Ectodermal cell (in vitro differentiated cells): ENCODE results near the gene P3H3.

Experiments used
- H3K27ac ChIP-seq: 2 replicates; pipeline ENCODE4 v1.7.0; 2013; ENCODE audit warnings: mild to moderate bottlenecking, low read depth, low read length; ENCODE audit not compliant: insufficient read depth, poor library complexity, severe bottlenecking
- H3K27me3 ChIP-seq: 2 replicates; pipeline ENCODE4 v1.7.0; 2013; ENCODE audit warnings: mild to moderate bottlenecking, low read length; ENCODE audit not compliant: insufficient read depth, control insufficient read depth, poor library complexity, severe bottlenecking
- H3K36me3 ChIP-seq: one replicate; pipeline ENCODE4 v1.7.0; 2013; ENCODE audit warnings: low read length; ENCODE audit not compliant: control insufficient read depth, insufficient read depth
- H3K4me1 ChIP-seq: one replicate; pipeline ENCODE4 v1.7.0; 2013; ENCODE audit warnings: low read length; ENCODE audit not compliant: control insufficient read depth, insufficient read depth
- H3K4me3 ChIP-seq: 2 replicates; pipeline ENCODE4 v1.7.0; 2013; ENCODE audit warnings: low read depth, low read length, control low read depth; ENCODE audit not compliant: insufficient read depth
- H3K9me3 ChIP-seq: 2 replicates; pipeline ENCODE4 v1.7.0; 2013; ENCODE audit warnings: mild to moderate bottlenecking, low read length, moderate library complexity; ENCODE audit not compliant: control insufficient read depth
- WGBS, 2 experiments: methylation state at CpG; one replicate each; pipeline ENCODE4 v1.1.7; 2013; ENCODE audit warnings: missing lambda C conversion rate in 2 of 2; 5-methylcytosine and 5-hydroxymethylcytosine counted together

Gene P3H3

GRCh38 chr12:6820166-6820565, 8.0 kb upstream of the P3H3 start:
- Histone ChIP-seq H3K4me3 (no peak overlapping the region), H3K27ac (peak overlapping the region; percentile 67), H3K9me3 (no peaks in the 10 kb centered on the region), H3K36me3 (no peaks in the 10 kb centered on the region), H3K4me1 (peaks cover 63% of the 10 kb centered on the region), H3K27me3 (no peaks in the 10 kb centered on the region)
- WGBS, 2 experiments = 31 to 34% methylated on average over 5 of the region's 5 CpGs

- H3K4me3 ChIP-seq = peak within 1 kb of the TSS; percentile 45
- H3K27ac ChIP-seq = peak within 1 kb of the TSS; percentile 69
- no peaks in the 10 kb centered on the region for H3K36me3 ChIP-seq
- peaks cover 71% of the 10 kb centered on the region for H3K4me1 ChIP-seq
- H3K27me3 ChIP-seq = no peaks in the 10 kb centered on the region
- 0 to 1% methylated on average over 25 to 28 of the region's 28 CpGs for WGBS, 2 experiments
- H3K9me3 ChIP-seq = no peaks in the 10 kb centered on the region
Observed at GRCh38 chr12:6821591-6822425, 6.4 kb upstream of the P3H3 start, which contains the start of gene GPR162. GPR162 (plus strand) TSS chr12:6821821; CDS start chr12:6823899, 2,078 bp downstream.

- H3K36me3 ChIP-seq = no peaks in the 10 kb centered on the region
- 51 to 60% methylated on average over 7 of the region's 7 CpGs for WGBS, 2 experiments
- H3K27ac ChIP-seq = no peak overlapping the region
- H3K9me3 ChIP-seq = no peaks in the 10 kb centered on the region
- peaks cover 78% of the 10 kb centered on the region for H3K4me1 ChIP-seq
- H3K27me3 ChIP-seq = no peaks in the 10 kb centered on the region
- peak overlapping the region; percentile 45 for H3K4me3 ChIP-seq
Observed at GRCh38 chr12:6822426-6823135, 5.6 kb upstream of the P3H3 start.

- 78 to 82% methylated on average over 12 of the region's 12 CpGs for WGBS, 2 experiments
- no peaks in the 10 kb centered on the region for H3K9me3 ChIP-seq
- no peaks in the 10 kb centered on the region for H3K36me3 ChIP-seq
- no peak overlapping the region for H3K27ac ChIP-seq
- H3K27me3 ChIP-seq = no peaks in the 10 kb centered on the region
- H3K4me1 ChIP-seq = peaks cover 70% of the 10 kb centered on the region
- H3K4me3 ChIP-seq = no peak overlapping the region
Observed at GRCh38 chr12:6823182-6824084, 4.8 kb upstream of the P3H3 start.

GRCh38 chr12:6824085-6824775, 4.0 kb upstream of the P3H3 start:
- Histone ChIP-seq H3K36me3 (no peaks in the 10 kb centered on the region), H3K4me3 (no peak overlapping the region), H3K27me3 (no peaks in the 10 kb centered on the region), H3K27ac (no peak overlapping the region), H3K9me3 (no peaks in the 10 kb centered on the region), H3K4me1 (peaks cover 62% of the 10 kb centered on the region)
- 94% methylated on average over 37 of the region's 37 CpGs for WGBS, 2 experiments

- 56 to 60% methylated on average over 12 of the region's 12 CpGs for WGBS, 2 experiments
- peaks cover 58% of the 10 kb centered on the region for H3K4me1 ChIP-seq
- no peaks in the 10 kb centered on the region for H3K27me3 ChIP-seq
- H3K9me3 ChIP-seq = no peaks in the 10 kb centered on the region
- H3K4me3 ChIP-seq = peak overlapping the region; percentile 6
- no peak overlapping the region for H3K27ac ChIP-seq
- no peaks in the 10 kb centered on the region for H3K36me3 ChIP-seq
Observed at GRCh38 chr12:6824901-6825381, 3.3 kb upstream of the P3H3 start.

GRCh38 chr12:6825398-6826124, 2.6 kb upstream of the P3H3 start:
- peaks cover 58% of the 10 kb centered on the region for H3K4me1 ChIP-seq
- H3K4me3 ChIP-seq = peak overlapping the region; percentile 6
- H3K36me3 ChIP-seq = peaks cover 1% of the 10 kb centered on the region
- 15 to 20% methylated on average over 19 of the region's 19 CpGs for WGBS, 2 experiments
- no peaks in the 10 kb centered on the region for H3K27me3 ChIP-seq
- no peak overlapping the region for H3K27ac ChIP-seq
- H3K9me3 ChIP-seq = no peaks in the 10 kb centered on the region

GRCh38 chr12:6826125-6826733, 2.0 kb upstream of the P3H3 start:
- Histone ChIP-seq H3K4me3 (no peak overlapping the region), H3K27ac (no peak overlapping the region), H3K27me3 (no peaks in the 10 kb centered on the region), H3K9me3 (no peaks in the 10 kb centered on the region), H3K36me3 (peaks cover 8% of the 10 kb centered on the region), H3K4me1 (peaks cover 52% of the 10 kb centered on the region)
- WGBS, 2 experiments = 83 to 84% methylated on average over 17 of the region's 17 CpGs
